Measurements from ENCODE around the gene TNFRSF25.

TNFRSF25 gene

DNA sequence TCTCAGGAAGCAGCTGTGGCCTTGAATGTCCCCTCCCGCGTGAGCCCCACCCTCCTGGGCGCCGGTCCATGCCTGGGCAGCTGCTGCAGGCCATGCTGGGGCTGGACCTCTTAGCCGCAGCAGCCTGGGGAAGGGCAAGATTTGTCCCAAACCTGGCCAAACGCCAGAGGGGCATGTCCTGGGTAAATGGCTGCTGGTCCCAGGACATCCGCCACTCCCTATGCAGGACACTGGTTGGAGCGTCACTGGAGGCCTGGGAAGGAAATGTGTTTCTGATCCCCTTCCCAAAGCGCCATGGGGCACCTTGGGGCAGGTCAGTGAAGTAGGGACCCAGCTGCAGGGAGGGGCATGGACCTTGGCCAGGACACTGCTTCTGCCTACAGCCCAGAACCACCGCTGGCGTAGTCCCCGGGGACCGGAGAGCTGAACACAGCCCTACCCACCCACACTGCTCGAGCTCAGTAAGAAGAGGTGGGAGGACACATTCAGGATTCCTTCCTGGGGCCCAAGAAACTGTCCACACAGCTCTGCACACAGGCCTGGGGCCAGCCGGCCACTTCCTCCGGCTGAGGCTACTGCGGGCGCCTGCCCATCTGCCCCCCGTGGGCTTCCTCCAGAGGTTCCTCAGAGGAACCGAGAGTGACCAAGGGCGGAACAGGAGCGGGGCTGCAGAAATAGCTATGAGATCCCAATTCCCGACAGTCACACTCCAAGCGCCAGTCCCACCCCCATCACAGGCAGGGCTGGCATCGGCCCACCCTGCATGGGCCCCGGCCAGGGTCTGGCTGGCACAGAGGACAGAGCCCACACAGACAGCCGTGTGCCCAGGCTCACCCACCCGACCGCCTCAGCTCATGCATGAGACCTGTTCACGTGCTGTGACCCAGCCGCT lies 36.3 kb upstream of the TNFRSF25 start:
- H3K4me3 ChIP-seq (ENCODE audit: low read depth, low read length), result no peak overlapping the region
- in situ Hi-C loops (cut with HindIII; ENCODE audit: low sequenced_read_pairs), result no loop called here
- no peak for TF ChIP-seq CTCF (IDR thresholded peaks at IDR 0.05; ENCODE audit: low read depth, low read length)
- DNase-seq (ENCODE audit: low read depth, low spot score), result no peak

- DNase-seq (ENCODE audit: low read depth, low spot score), result no peak
- H3K4me3 ChIP-seq (ENCODE audit: low read depth, low read length), result no peak overlapping the region
- no peak for TF ChIP-seq CTCF (IDR thresholded peaks at IDR 0.05; ENCODE audit: low read depth, low read length)
- in situ Hi-C loops (cut with HindIII; ENCODE audit: low sequenced_read_pairs), result no loop called here
These were observed 35.4 kb upstream of the TNFRSF25 start for GRCh38 chr1:6501279-6501813.

GRCh38 chr1:6500544-6501278 lies 34.7 kb upstream of the TNFRSF25 start:
- TF ChIP-seq CTCF (IDR thresholded peaks at IDR 0.05; ENCODE audit: low read depth, low read length), result no peak
- DNase-seq (ENCODE audit: low read depth, low spot score), result no peak
- in situ Hi-C loops (cut with HindIII; ENCODE audit: low sequenced_read_pairs), result no loop called here
- H3K4me3 ChIP-seq (ENCODE audit: low read depth, low read length), result no peak overlapping the region

GRCh38 chr1:6499296-6499695 lies 33.3 kb upstream of the TNFRSF25 start:
- no peak for TF ChIP-seq CTCF (IDR thresholded peaks at IDR 0.05; ENCODE audit: low read depth, low read length)
- H3K4me3 ChIP-seq (ENCODE audit: low read depth, low read length), result no peak overlapping the region
- DNase-seq (ENCODE audit: low read depth, low spot score), result no peak
- in situ Hi-C loops (cut with HindIII; ENCODE audit: low sequenced_read_pairs), result no loop called here

GRCh38 chr1:6498576-6499111 lies 32.7 kb upstream of the TNFRSF25 start:
- no peak for TF ChIP-seq CTCF (IDR thresholded peaks at IDR 0.05; ENCODE audit: low read depth, low read length)
- in situ Hi-C loops (cut with HindIII; ENCODE audit: low sequenced_read_pairs), result no loop called here
- DNase-seq (ENCODE audit: low read depth, low spot score), result no peak
- no peak overlapping the region for H3K4me3 ChIP-seq (ENCODE audit: low read depth, low read length)

- TF ChIP-seq CTCF (IDR thresholded peaks at IDR 0.05; ENCODE audit: low read depth, low read length), result no peak
- in situ Hi-C loops (cut with HindIII; ENCODE audit: low sequenced_read_pairs), result no loop called here
- H3K4me3 ChIP-seq (ENCODE audit: low read depth, low read length), result peak overlapping the region; percentile 62
- no peak for DNase-seq (ENCODE audit: low read depth, low spot score)
These were observed 32.0 kb upstream of the TNFRSF25 start for GRCh38 chr1:6497867-6498575.

All from astrocyte of the spinal cord (primary cell).